IPS-20b (cell line): ENCODE measurements around the gene TMEM40.

Experiments
- H3K27ac ChIP-seq: one replicate; pipeline ENCODE4 v1.5.1; 2013; ENCODE audit warnings: low read length
- H3K27me3 ChIP-seq: 2 replicates; pipeline ENCODE4 v1.6.1; 2013; ENCODE audit warnings: mild to moderate bottlenecking, low read length, inconsistent platforms; ENCODE audit not compliant: insufficient read depth
- H3K36me3 ChIP-seq: 2 replicates; pipeline ENCODE4 v1.6.1; 2013; ENCODE audit warnings: low read depth, mild to moderate bottlenecking, inconsistent platforms, low read length, moderate library complexity; ENCODE audit not compliant: insufficient read depth
- H3K4me1 ChIP-seq: 2 replicates; pipeline ENCODE4 v1.6.1; 2013; ENCODE audit warnings: mild to moderate bottlenecking, control low read depth, inconsistent platforms, low read length, moderate library complexity; ENCODE audit not compliant: insufficient read depth
- H3K4me3 ChIP-seq: 2 replicates; pipeline ENCODE4 v1.5.1; 2013; ENCODE audit warnings: mild to moderate bottlenecking, low read length, inconsistent platforms
- H3K9ac ChIP-seq: 2 replicates; pipeline ENCODE4 v1.6.1; 2013; ENCODE audit warnings: low read depth, mild to moderate bottlenecking, inconsistent platforms, low read length, moderate library complexity
- H3K9me3 ChIP-seq: 2 replicates; pipeline ENCODE4 v1.6.1; 2013; ENCODE audit warnings: mild to moderate bottlenecking, low read depth, low read length, inconsistent platforms; ENCODE audit not compliant: insufficient read depth

Gene TMEM40

DNA sequence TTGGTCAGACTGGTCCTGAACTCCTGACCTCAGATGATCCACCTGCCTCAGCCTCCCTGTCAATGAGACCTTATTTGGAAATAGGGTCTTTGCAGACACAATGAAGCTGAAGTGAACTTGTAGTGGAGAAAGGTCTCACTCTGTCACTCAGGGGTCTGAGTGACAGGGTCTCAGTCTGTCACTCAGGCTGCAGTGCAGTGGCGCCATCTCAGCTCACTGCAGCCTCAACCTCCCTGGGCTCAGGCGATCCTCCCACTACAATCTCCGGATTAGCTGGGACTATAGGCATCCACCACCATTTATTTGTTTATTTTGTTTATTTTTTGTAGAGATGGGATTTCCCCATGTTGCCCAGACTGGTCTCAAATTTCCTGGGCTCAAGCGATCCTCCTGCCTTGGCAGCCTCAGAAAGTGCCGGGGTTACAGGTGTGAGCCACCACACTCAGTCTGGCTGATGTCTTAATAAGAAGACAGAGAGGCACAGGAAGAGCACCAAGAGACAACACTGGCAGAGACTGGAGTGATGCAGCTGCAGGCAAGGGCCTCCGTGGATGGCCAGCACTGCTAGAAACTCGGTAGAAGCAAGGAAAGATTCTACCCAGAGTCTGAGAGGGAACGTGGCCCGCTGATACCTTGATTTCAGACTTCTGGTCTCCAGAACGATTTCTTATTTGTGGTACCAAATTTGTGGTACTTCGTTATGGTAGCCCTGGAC lies 68.9 kb downstream of the TMEM40 start:
- Histone ChIP-seq H3K27me3 (no peaks in the 10 kb centered on the region), H3K36me3 (no peaks in the 10 kb centered on the region), H3K9me3 (no peaks in the 10 kb centered on the region), H3K27ac (no peak overlapping the region), H3K4me1 (no peaks in the 10 kb centered on the region), H3K9ac (no peak overlapping the region), H3K4me3 (no peak overlapping the region)

DNA sequence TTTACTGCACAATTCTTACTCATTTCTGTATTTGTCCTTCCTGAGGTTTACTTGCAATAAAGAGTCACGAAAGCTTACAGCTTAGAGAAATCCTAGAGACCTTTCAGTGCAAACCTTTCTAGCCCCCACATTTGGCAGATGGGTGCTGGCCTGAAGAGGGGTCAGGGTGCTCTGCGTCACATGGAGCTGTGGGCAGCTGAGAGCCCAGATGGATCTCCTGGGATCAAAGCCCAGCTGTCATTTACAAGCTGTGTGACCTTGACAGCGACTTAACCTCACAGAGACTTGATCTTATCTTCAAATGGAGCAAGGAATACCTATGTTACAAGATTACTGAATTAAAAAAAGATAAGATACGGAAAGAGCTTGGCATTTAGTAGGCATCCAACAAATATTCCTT lies 71.1 kb downstream of the TMEM40 start:
- Histone ChIP-seq H3K9ac (no peak overlapping the region), H3K27ac (no peak overlapping the region), H3K4me1 (no peaks in the 10 kb centered on the region), H3K4me3 (no peak overlapping the region), H3K27me3 (no peaks in the 10 kb centered on the region), H3K9me3 (no peaks in the 10 kb centered on the region), H3K36me3 (no peaks in the 10 kb centered on the region)

DNA sequence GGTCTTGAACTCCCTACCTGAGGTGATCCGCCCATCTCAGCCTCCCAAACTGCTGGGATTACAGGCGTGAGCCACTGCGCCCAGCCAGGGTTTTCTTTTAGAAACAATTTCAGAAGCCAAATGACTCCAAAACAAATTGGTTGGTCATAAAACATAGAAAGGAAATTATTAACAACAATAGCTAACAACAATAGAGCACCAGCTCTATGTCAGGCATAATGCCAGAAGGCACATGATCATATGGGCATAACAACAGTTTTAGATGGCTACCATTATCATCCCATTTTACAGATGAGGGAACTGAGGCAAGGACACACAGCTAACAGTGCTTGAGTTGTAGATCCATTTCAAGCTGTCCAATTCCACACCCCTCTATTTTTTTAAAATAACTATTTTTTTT lies 73.0 kb downstream of the TMEM40 start:
- no peak overlapping the region for H3K27ac ChIP-seq
- H3K36me3 ChIP-seq = no peaks in the 10 kb centered on the region
- H3K9ac ChIP-seq = no peak overlapping the region
- H3K27me3 ChIP-seq = no peaks in the 10 kb centered on the region
- H3K9me3 ChIP-seq = no peaks in the 10 kb centered on the region
- no peak overlapping the region for H3K4me3 ChIP-seq
- H3K4me1 ChIP-seq = no peaks in the 10 kb centered on the region
